Stimulated activated CD4-positive, alpha-beta T cell treated with anti-CD3 and anti-CD28 coated beads, Interleukin-4, amount 100 ng/mL, for 24 hours (primary cell): ENCODE results near the gene ZG16B.
A peak's percentile ranks its signal among the peaks of the same experiment; 100 is the strongest.

ENCODE experiments used
- DNase-seq: peaks from one replicate; pipeline ENCODE4 v3.0.0-alpha.2; 2020

The ZG16B gene

GRCh38 chr16:2825906-2826305, 4.2 kb upstream of the ZG16B start:
- DNase-seq: no peak

GRCh38 chr16:2826591-2827373, 3.3 kb upstream of the ZG16B start:
- no peak for DNase-seq

GRCh38 chr16:2827374-2827791, 2.7 kb upstream of the ZG16B start:
- no peak for DNase-seq

- DNase-seq: no peak
These were observed 2.1 kb upstream of the ZG16B start for GRCh38 chr16:2827831-2828520.

- no peak for DNase-seq
These were observed 1.6 kb upstream of the ZG16B start for GRCh38 chr16:2828521-2828840.

GRCh38 chr16:2828876-2829430, 1.1 kb upstream of the ZG16B start:
- DNase-seq: no peak

GRCh38 chr16:2830355-2830695, 222 bp downstream of the ZG16B start:
- no peak for DNase-seq

- DNase-seq: no peak
These were observed 1.1 kb downstream of the ZG16B start for GRCh38 chr16:2831203-2831602.

- no peak for DNase-seq
These were observed 3.7 kb downstream of the ZG16B start for GRCh38 chr16:2833776-2834175.

- DNase-seq: no peak
These were observed 4.9 kb downstream of the ZG16B start for GRCh38 chr16:2834968-2835367.

- no peak for DNase-seq
These were observed 5.8 kb downstream of the ZG16B start for GRCh38 chr16:2835638-2836493.

- no peak for DNase-seq
These were observed 6.8 kb downstream of the ZG16B start for GRCh38 chr16:2836646-2837508.

- peak; percentile 56 for DNase-seq
These were observed 8.8 kb downstream of the ZG16B start for GRCh38 chr16:2838928-2839327.

GRCh38 chr16:2839650-2840450, 9.7 kb downstream of the ZG16B start:
- no peak for DNase-seq

- no peak for DNase-seq
These were observed 10.8 kb downstream of the ZG16B start for GRCh38 chr16:2840914-2841313.

- no peak for DNase-seq
These were observed 11.7 kb downstream of the ZG16B start for GRCh38 chr16:2841606-2842339.

- DNase-seq: peak; percentile 88
These were observed 12.4 kb downstream of the ZG16B start for GRCh38 chr16:2842340-2843000.

GRCh38 chr16:2843526-2843925, 13.4 kb downstream of the ZG16B start:
- no peak for DNase-seq

- no peak for DNase-seq
These were observed 15.0 kb downstream of the ZG16B start for GRCh38 chr16:2845116-2845515.
